K562 (cell line): Measurements from ENCODE around the gene HSPB6. TPM values are rescaled to one million over a fixed set of nuclear protein-coding genes. Genes with fewer than 3 reads are reported as not detected.

ENCODE experiments used
- SMAD4 ChIP-seq: fragments of 250-450 bp; sonication (Bioruptor Pico); conservative IDR thresholded peaks from 2 replicates; pipeline ENCODE4 v1.8.0; 2021; ENCODE audit warnings: inconsistent platforms, mild to moderate bottlenecking, moderate library complexity
- polyA plus RNA-seq, 8 experiments: library from polyadenylated mRNA; depleted of rRNA in 4 of 8; stranded (reverse) in 5 of 8; unstranded in 3 of 8; fragments of >200 nt; fragmentation: Nextera tagmentation in 2 of 8; fragmentation: Illumina TruSeq in 1 of 8; extraction: Ambion mirVana in 2 of 8; extraction: Trizol in 1 of 8; gene quantifications; 2 replicates each; pipeline versions ENCODE4 v1.2.1 to v1.2.3, GENCODE V29; 2011 to 2014; ENCODE audit warnings: inconsistent platforms in 1 of 8, missing spikeins in 1 of 8
- total RNA-seq, 7 experiments: library from RNA; depleted of rRNA in 6 of 7; stranded (reverse); fragments of >200 nt in 6 of 7; fragmentation: Illumina TruSeq in 2 of 7; extraction: Trizol in 2 of 7; gene quantifications; 2 replicates each; pipeline versions ENCODE4 v1.2.1 to v1.2.3, GENCODE V29; 2011 to 2021; ENCODE audit warnings: low replicate concordance in 1 of 7
- TF ChIP-seq, protein P1 (sequence below): fragments of 450-650 bp; IDR thresholded peaks from 2 replicates; pipeline ENCODE4 v1.6.1; 2016; ENCODE audit warnings: mild to moderate bottlenecking, moderate library complexity

The HSPB6 gene
- total and polyA plus RNA-seq, 9 of the 15 experiments (the other 6 are each of a cell fraction or from before 2014, with no cell fraction given): 0.55 TPM; not detected in 8

DNA sequence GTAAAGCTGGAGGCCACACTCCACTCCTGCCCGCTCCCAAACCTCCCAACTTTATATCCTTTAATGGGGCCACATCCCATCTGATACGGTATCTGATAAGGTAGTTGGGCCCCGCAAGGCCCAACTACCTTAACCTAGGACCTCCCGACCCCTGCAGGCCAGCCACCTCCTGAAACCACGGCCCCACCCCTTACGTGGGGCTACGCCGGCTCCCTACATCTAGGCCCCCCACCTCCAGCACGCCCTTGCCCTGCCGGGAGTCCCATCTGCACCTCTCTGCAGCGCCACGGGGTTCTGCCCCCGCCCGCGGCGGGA lies 16.8 kb downstream of the HSPB6 start (continued):
- 0 out of 2 replicates have a peak, but pooled peaks have one; percentile 16 for TF ChIP-seq SMAD4 (CRISPR knock-in tag)
- TF ChIP-seq, protein P1, sequence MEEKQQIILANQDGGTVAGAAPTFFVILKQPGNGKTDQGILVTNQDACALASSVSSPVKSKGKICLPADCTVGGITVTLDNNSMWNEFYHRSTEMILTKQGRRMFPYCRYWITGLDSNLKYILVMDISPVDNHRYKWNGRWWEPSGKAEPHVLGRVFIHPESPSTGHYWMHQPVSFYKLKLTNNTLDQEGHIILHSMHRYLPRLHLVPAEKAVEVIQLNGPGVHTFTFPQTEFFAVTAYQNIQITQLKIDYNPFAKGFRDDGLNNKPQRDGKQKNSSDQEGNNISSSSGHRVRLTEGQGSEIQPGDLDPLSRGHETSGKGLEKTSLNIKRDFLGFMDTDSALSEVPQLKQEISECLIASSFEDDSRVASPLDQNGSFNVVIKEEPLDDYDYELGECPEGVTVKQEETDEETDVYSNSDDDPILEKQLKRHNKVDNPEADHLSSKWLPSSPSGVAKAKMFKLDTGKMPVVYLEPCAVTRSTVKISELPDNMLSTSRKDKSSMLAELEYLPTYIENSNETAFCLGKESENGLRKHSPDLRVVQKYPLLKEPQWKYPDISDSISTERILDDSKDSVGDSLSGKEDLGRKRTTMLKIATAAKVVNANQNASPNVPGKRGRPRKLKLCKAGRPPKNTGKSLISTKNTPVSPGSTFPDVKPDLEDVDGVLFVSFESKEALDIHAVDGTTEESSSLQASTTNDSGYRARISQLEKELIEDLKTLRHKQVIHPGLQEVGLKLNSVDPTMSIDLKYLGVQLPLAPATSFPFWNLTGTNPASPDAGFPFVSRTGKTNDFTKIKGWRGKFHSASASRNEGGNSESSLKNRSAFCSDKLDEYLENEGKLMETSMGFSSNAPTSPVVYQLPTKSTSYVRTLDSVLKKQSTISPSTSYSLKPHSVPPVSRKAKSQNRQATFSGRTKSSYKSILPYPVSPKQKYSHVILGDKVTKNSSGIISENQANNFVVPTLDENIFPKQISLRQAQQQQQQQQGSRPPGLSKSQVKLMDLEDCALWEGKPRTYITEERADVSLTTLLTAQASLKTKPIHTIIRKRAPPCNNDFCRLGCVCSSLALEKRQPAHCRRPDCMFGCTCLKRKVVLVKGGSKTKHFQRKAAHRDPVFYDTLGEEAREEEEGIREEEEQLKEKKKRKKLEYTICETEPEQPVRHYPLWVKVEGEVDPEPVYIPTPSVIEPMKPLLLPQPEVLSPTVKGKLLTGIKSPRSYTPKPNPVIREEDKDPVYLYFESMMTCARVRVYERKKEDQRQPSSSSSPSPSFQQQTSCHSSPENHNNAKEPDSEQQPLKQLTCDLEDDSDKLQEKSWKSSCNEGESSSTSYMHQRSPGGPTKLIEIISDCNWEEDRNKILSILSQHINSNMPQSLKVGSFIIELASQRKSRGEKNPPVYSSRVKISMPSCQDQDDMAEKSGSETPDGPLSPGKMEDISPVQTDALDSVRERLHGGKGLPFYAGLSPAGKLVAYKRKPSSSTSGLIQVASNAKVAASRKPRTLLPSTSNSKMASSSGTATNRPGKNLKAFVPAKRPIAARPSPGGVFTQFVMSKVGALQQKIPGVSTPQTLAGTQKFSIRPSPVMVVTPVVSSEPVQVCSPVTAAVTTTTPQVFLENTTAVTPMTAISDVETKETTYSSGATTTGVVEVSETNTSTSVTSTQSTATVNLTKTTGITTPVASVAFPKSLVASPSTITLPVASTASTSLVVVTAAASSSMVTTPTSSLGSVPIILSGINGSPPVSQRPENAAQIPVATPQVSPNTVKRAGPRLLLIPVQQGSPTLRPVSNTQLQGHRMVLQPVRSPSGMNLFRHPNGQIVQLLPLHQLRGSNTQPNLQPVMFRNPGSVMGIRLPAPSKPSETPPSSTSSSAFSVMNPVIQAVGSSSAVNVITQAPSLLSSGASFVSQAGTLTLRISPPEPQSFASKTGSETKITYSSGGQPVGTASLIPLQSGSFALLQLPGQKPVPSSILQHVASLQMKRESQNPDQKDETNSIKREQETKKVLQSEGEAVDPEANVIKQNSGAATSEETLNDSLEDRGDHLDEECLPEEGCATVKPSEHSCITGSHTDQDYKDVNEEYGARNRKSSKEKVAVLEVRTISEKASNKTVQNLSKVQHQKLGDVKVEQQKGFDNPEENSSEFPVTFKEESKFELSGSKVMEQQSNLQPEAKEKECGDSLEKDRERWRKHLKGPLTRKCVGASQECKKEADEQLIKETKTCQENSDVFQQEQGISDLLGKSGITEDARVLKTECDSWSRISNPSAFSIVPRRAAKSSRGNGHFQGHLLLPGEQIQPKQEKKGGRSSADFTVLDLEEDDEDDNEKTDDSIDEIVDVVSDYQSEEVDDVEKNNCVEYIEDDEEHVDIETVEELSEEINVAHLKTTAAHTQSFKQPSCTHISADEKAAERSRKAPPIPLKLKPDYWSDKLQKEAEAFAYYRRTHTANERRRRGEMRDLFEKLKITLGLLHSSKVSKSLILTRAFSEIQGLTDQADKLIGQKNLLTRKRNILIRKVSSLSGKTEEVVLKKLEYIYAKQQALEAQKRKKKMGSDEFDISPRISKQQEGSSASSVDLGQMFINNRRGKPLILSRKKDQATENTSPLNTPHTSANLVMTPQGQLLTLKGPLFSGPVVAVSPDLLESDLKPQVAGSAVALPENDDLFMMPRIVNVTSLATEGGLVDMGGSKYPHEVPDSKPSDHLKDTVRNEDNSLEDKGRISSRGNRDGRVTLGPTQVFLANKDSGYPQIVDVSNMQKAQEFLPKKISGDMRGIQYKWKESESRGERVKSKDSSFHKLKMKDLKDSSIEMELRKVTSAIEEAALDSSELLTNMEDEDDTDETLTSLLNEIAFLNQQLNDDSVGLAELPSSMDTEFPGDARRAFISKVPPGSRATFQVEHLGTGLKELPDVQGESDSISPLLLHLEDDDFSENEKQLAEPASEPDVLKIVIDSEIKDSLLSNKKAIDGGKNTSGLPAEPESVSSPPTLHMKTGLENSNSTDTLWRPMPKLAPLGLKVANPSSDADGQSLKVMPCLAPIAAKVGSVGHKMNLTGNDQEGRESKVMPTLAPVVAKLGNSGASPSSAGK: 0 out of 2 replicates have a peak, but pooled peaks have one; percentile 9
- TF ChIP-seq, all 486 proteins: peak for 8
